GM18498 (cell line): ENCODE measurements around the gene TEX264.

ENCODE experiments used
- ATAC-seq: cut with Tn5 transposase; IDR thresholded peaks from one replicate; pipeline ENCODE4 v1.9.1; 2021; ENCODE audit warnings: mild to moderate bottlenecking, moderate library complexity; ENCODE audit not compliant: unreplicated experiment

The TEX264 gene

DNA sequence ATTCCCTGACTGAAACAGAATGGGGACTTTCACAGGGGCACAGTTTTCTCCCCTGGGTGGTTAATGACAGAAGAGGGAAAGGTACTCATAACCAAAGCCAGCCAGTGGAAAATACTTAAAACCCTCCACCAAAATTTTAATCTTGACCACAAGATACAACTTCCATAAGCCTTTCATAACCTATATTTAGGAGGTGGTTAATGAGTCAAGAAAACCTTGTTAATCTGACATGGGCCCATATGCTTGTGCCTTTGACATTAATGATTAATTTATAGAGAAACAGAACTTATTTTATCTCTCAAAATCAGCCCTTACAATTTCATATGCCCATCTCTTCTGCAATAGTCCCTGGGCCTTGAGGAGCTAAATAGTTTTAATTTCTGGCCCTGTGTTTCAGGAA is 76.8 kb downstream of the TEX264 start:
- no peak for ATAC-seq

DNA sequence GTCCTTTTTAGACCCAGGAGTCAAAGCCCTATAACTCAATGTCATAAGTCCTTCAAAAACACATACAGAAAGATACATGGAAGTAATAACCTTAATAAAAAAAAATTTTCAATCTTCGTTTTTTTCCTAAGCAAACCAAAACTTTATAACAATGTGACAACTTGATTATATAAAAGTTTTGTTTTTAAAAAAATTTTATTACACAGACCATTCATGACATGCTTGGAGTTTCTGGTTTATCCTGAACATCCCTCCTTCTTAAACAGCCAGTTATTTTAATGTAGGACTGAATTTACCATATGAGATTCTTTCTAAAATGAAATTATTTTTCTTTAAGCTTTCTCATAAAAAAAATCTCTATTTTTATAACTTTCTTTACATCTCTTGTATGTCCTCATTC is 77.3 kb downstream of the TEX264 start:
- ATAC-seq = no peak

DNA sequence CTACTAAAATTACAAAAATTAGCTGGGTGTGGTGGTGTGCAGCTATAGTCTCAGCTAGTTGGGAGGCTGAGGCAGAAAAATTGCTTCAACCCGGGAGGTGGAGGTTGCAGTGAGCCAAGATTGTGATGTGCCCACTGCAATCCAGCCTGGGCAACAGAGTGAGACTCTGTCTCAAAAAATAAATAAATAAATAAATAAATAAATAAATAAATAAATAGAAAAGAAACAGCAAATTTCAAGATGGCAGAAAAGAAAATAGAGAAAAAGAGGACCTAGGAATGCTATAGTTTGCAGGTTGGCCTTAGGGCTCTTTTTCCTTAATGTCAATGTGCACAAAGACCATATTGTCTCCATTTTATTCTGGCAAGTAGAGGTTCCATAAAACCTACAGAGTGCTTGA is 79.8 kb downstream of the TEX264 start:
- ATAC-seq = no peak

DNA sequence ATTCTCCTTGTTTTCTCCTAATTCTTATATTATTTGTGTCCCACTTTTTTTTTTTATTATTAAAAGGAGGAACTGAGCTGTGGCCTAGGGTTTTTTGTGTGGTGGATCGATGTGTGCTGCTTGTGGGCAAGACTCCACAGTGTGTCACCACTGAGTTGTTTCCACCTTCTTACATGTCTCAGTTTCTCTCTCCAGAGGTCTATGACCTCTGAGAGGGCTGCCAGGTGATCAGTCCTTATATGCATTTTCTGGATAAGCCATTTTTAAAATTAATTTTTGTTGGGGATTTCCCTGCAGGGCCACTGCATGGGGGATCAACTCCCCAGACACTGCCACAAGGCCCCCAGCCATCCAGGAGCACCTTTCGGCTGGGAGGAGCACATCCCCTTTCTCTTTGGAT is 80.2 kb downstream of the TEX264 start:
- ATAC-seq = no peak
